Measurements from ENCODE around the gene JOSD1.

The JOSD1 gene

GRCh38 chr22:38725900-38726655, 25.3 kb upstream of the JOSD1 start:
- Histone ChIP-seq H3K4me3 (ENCODE audit: low read depth, low read length) (no peak overlapping the region), H3K4me1 (no peaks in the 10 kb centered on the region), H3K9me3 (no peaks in the 10 kb centered on the region), H3K36me3 (peaks cover 93% of the 10 kb centered on the region), H3K27me3 (no peaks in the 10 kb centered on the region)
- DNase-seq = no peak
- no peak for TF ChIP-seq CTCF (IDR thresholded peaks at IDR 0.05; ENCODE audit: low read depth, low read length)

GRCh38 chr22:38724926-38725571, 24.3 kb upstream of the JOSD1 start:
- Histone ChIP-seq H3K4me1 (no peaks in the 10 kb centered on the region), H3K27me3 (no peaks in the 10 kb centered on the region), H3K4me3 (ENCODE audit: low read depth, low read length) (no peak overlapping the region), H3K9me3 (no peaks in the 10 kb centered on the region), H3K36me3 (peaks cover 91% of the 10 kb centered on the region)
- DNase-seq = peak; percentile 57
- TF ChIP-seq CTCF (IDR thresholded peaks at IDR 0.05; ENCODE audit: low read depth, low read length) = peak; percentile 75

- no peak for DNase-seq
- H3K4me1 ChIP-seq = no peaks in the 10 kb centered on the region
- TF ChIP-seq CTCF (IDR thresholded peaks at IDR 0.05; ENCODE audit: low read depth, low read length) = no peak
- no peak overlapping the region for H3K4me3 ChIP-seq (ENCODE audit: low read depth, low read length)
- H3K36me3 ChIP-seq = peaks cover 83% of the 10 kb centered on the region
- no peaks in the 10 kb centered on the region for H3K27me3 ChIP-seq
- H3K9me3 ChIP-seq = no peaks in the 10 kb centered on the region
These were observed 23.4 kb upstream of the JOSD1 start for GRCh38 chr22:38724176-38724575.

- no peak for DNase-seq
- Histone ChIP-seq H3K4me3 (ENCODE audit: low read depth, low read length) (no peak overlapping the region), H3K36me3 (peaks cover 82% of the 10 kb centered on the region), H3K4me1 (peaks cover 6% of the 10 kb centered on the region), H3K27me3 (no peaks in the 10 kb centered on the region), H3K9me3 (no peaks in the 10 kb centered on the region)
- no peak for TF ChIP-seq CTCF (IDR thresholded peaks at IDR 0.05; ENCODE audit: low read depth, low read length)
These were observed 20.8 kb upstream of the JOSD1 start for GRCh38 chr22:38721551-38721950.

- peaks cover 78% of the 10 kb centered on the region for H3K36me3 ChIP-seq
- no peaks in the 10 kb centered on the region for H3K27me3 ChIP-seq
- no peaks in the 10 kb centered on the region for H3K9me3 ChIP-seq
- DNase-seq = no peak
- no peak for TF ChIP-seq CTCF (IDR thresholded peaks at IDR 0.05; ENCODE audit: low read depth, low read length)
- H3K4me1 ChIP-seq = peaks cover 6% of the 10 kb centered on the region
- H3K4me3 ChIP-seq (ENCODE audit: low read depth, low read length) = no peak overlapping the region
These were observed 19.6 kb upstream of the JOSD1 start for GRCh38 chr22:38720350-38720749.

GRCh38 chr22:38719196-38719595, 18.5 kb upstream of the JOSD1 start:
- Histone ChIP-seq H3K9me3 (no peaks in the 10 kb centered on the region), H3K27me3 (no peaks in the 10 kb centered on the region), H3K4me1 (peaks cover 6% of the 10 kb centered on the region), H3K36me3 (peaks cover 72% of the 10 kb centered on the region), H3K4me3 (ENCODE audit: low read depth, low read length) (no peak overlapping the region)
- TF ChIP-seq CTCF (IDR thresholded peaks at IDR 0.05; ENCODE audit: low read depth, low read length) = no peak
- DNase-seq = no peak
